H9 (cell line): Measurements from ENCODE around the gene DCN. TPM values are rescaled to one million over a fixed set of nuclear protein-coding genes. Genes with fewer than 3 reads are reported as not detected.

Experiments
- DNase-seq: peaks from one replicate; pipeline ENCODE4 v3.0.0-alpha.2; 2017
- H2AFZ ChIP-seq: one replicate; pipeline ENCODE4 v1.6.1; 2013; ENCODE audit warnings: mild to moderate bottlenecking, low read length, control low read depth, moderate library complexity
- H2AK5ac ChIP-seq: 2 replicates; pipeline ENCODE4 v1.6.1; 2013; ENCODE audit warnings: low read length, control low read depth, mixed read lengths; ENCODE audit not compliant: insufficient read length
- H2BK120ac ChIP-seq: one replicate; pipeline ENCODE4 v1.6.1; 2013; ENCODE audit warnings: low read depth, mild to moderate bottlenecking, low read length, control low read depth, inconsistent platforms; ENCODE audit not compliant: poor library complexity, severe bottlenecking
- H2BK12ac ChIP-seq: 2 replicates; pipeline ENCODE4 v1.6.1; 2013; ENCODE audit warnings: low read length, control low read depth, mixed read lengths, low read depth; ENCODE audit not compliant: insufficient read length
- H2BK15ac ChIP-seq: 2 replicates; pipeline ENCODE4 v1.6.1; 2013; ENCODE audit warnings: low read depth, low read length, control low read depth
- H2BK20ac ChIP-seq: one replicate; pipeline ENCODE4 v1.6.1; 2013; ENCODE audit warnings: low read depth, mild to moderate bottlenecking, low read length, control low read depth, inconsistent platforms; ENCODE audit not compliant: poor library complexity, severe bottlenecking
- H2BK5ac ChIP-seq: 2 replicates; pipeline ENCODE4 v1.6.1; 2013; ENCODE audit warnings: low read length, control low read depth, mixed read lengths; ENCODE audit not compliant: insufficient read length
- H3K14ac ChIP-seq: 2 replicates; pipeline ENCODE4 v1.6.1; 2013; ENCODE audit warnings: low read length, control low read depth; ENCODE audit not compliant: insufficient read depth
- H3K18ac ChIP-seq: 2 replicates; pipeline ENCODE4 v1.6.1; 2013; ENCODE audit warnings: low read depth, mild to moderate bottlenecking, mixed read lengths, low read length, control low read depth; ENCODE audit not compliant: insufficient read length
- H3K23ac ChIP-seq: 2 replicates; pipeline ENCODE4 v1.6.1; 2013; ENCODE audit warnings: low read length, control low read depth, mixed read lengths, low read depth; ENCODE audit not compliant: insufficient read length
- H3K23me2 ChIP-seq: 2 replicates; pipeline ENCODE4 v1.6.1; 2013; ENCODE audit warnings: low read depth, mild to moderate bottlenecking, mixed read lengths, low read length, control low read depth; ENCODE audit not compliant: insufficient read length, poor library complexity, severe bottlenecking
- H3K27ac ChIP-seq: 2 replicates; pipeline ENCODE4 v1.5.1; 2013; ENCODE audit warnings: low read length, control low read depth, mixed read lengths, low read depth; ENCODE audit not compliant: insufficient read length
- H3K27me3 ChIP-seq: 2 replicates; pipeline ENCODE4 v1.6.1; 2013; ENCODE audit warnings: low read length, control low read depth, inconsistent platforms; ENCODE audit not compliant: insufficient read depth
- H3K4ac ChIP-seq: 2 replicates; pipeline ENCODE4 v1.6.1; 2013; ENCODE audit warnings: low read depth, mild to moderate bottlenecking, control low read depth, inconsistent platforms, low read length, moderate library complexity
- H3K4me1 ChIP-seq: 2 replicates; pipeline ENCODE4 v1.6.1; 2013; ENCODE audit warnings: low read length, control low read depth, inconsistent platforms; ENCODE audit not compliant: insufficient read depth
- H3K4me2 ChIP-seq: 2 replicates; pipeline ENCODE4 v1.6.1; 2013; ENCODE audit warnings: low read length, control low read depth, mixed read lengths; ENCODE audit not compliant: insufficient read length, insufficient read depth
- H3K56ac ChIP-seq: 2 replicates; pipeline ENCODE4 v1.6.1; 2013; ENCODE audit warnings: low read depth, mild to moderate bottlenecking, mixed read lengths, low read length, control low read depth; ENCODE audit not compliant: insufficient read length
- H3K79me1 ChIP-seq: 2 replicates; pipeline ENCODE4 v1.6.1; 2013; ENCODE audit warnings: low read depth, mild to moderate bottlenecking, moderate library complexity, low read length, control low read depth, inconsistent platforms; ENCODE audit not compliant: insufficient read depth, poor library complexity, severe bottlenecking
- H3K79me2 ChIP-seq: 2 replicates; pipeline ENCODE4 v1.6.1; 2013; ENCODE audit warnings: low read length, control low read depth, inconsistent platforms; ENCODE audit not compliant: insufficient read depth
- H3K9ac ChIP-seq: 2 replicates; pipeline ENCODE4 v1.6.1; 2013; ENCODE audit warnings: low read length, control low read depth, mixed read lengths; ENCODE audit not compliant: insufficient read length; ENCODE audit errors: extremely low read depth
- H3K9me3 ChIP-seq: one replicate; pipeline ENCODE4 v1.6.1; 2013; ENCODE audit warnings: low read depth, low read length, inconsistent platforms; ENCODE audit not compliant: control insufficient read depth
- H3T11ph ChIP-seq: one replicate; pipeline ENCODE4 v1.6.1; 2013; ENCODE audit warnings: mild to moderate bottlenecking, low read length, control low read depth, inconsistent platforms
- H4K20me1 ChIP-seq: one replicate; pipeline ENCODE4 v1.6.1; 2013; ENCODE audit not compliant: control insufficient read depth, insufficient read length, insufficient read depth
- H4K5ac ChIP-seq: 2 replicates; pipeline ENCODE4 v1.6.1; 2013; ENCODE audit warnings: low read depth, mild to moderate bottlenecking, mixed read lengths, low read length, control low read depth; ENCODE audit not compliant: insufficient read length
- H4K8ac ChIP-seq: replicated peaks from 2 replicates; pipeline ENCODE4 v1.6.1; 2013; ENCODE audit warnings: low read length, control low read depth, mixed read lengths, low read depth; ENCODE audit not compliant: insufficient read length
- H4K91ac ChIP-seq: 2 replicates; pipeline ENCODE4 v1.6.1; 2013; ENCODE audit warnings: low read depth, mild to moderate bottlenecking, moderate library complexity, mixed read lengths, low read length, control low read depth; ENCODE audit not compliant: insufficient read length
- H3K27ac Mint-ChIP-seq, 3 experiments: 2 replicates in 2 of 3; 3 replicates in 1 of 3; pipeline ENCODE4 v1.8.0; 2020 to 2021; ENCODE audit warnings: mixed read lengths in 3 of 3, mild to moderate bottlenecking in 1 of 3, moderate library complexity in 1 of 3
- H3K27me3 Mint-ChIP-seq: 2 replicates; pipeline ENCODE4 v1.8.0; 2021; ENCODE audit warnings: low read depth, mild to moderate bottlenecking, moderate library complexity, mixed read lengths
- H3K36me3 Mint-ChIP-seq, 3 experiments: 2 replicates in 2 of 3; 3 replicates in 1 of 3; pipeline ENCODE4 v1.8.0; 2020 to 2021; ENCODE audit warnings: low read depth in 3 of 3, mixed read lengths in 3 of 3; ENCODE audit not compliant: insufficient read depth in 1 of 3
- H3K4me1 Mint-ChIP-seq, 2 experiments: 2 replicates each; pipeline ENCODE4 v1.8.0; 2020; ENCODE audit warnings: mixed read lengths in 2 of 2
- H3K4me3 Mint-ChIP-seq, 2 experiments: 2 replicates in 1 of 2; 3 replicates in 1 of 2; pipeline ENCODE4 v1.8.0; 2020 to 2021; ENCODE audit warnings: mild to moderate bottlenecking in 2 of 2, mixed read lengths in 2 of 2, moderate library complexity in 1 of 2
- H3K9me3 Mint-ChIP-seq, 2 experiments: 2 replicates in 1 of 2; 3 replicates in 1 of 2; pipeline ENCODE4 v1.8.0; 2020; ENCODE audit warnings: mild to moderate bottlenecking in 2 of 2, mixed read lengths in 2 of 2, moderate library complexity in 1 of 2
- total RNA-seq: library from RNA; stranded (reverse); gene quantifications from 2 replicates; pipeline ENCODE4 v1.2.1, GENCODE V29; 2021
- TF ChIP-seq, protein P1 (sequence below): fragments of 200-600 bp; sonication (generic); conservative IDR thresholded peaks from 3 replicates; pipeline ENCODE4 v1.8.0; 2021; ENCODE audit warnings: antibody characterized with exemption, mild to moderate bottlenecking

The DCN gene
- total RNA-seq, 1 experiment from 2014 or later = not detected

DNA sequence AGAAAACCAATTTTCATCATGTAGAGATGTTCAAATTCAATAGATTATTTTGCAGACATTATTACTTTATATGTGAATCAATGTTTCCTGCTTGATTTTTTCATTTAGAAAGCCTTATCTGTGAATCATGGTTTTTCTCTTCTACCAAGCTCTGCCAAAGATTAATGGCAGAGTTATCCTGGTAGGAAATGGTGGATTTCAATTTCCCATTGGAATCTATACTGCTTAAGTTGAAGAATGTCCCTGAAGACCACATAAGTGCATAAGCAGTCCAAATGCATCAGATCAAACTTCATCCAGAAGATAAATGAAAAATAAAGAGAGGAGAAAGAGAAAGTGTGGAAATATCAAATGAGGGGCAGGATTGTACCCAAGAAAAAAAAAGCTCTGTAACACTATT, 76.3 kb downstream of the DCN start:
- no peak overlapping the region for H2BK15ac ChIP-seq
- no peaks in the 10 kb centered on the region for H3K4me1 ChIP-seq
- H2BK5ac ChIP-seq = no peak overlapping the region
- no peaks in the 10 kb centered on the region for H3K79me2 ChIP-seq
- H3K27me3 Mint-ChIP-seq = peaks cover 2% of the 10 kb centered on the region; the same call in 1 of the 2 replicates
- no peak for DNase-seq
- H3K4me2 ChIP-seq = no peak overlapping the region
- no peak overlapping the region for H2BK120ac ChIP-seq
- H3K18ac ChIP-seq = no peak overlapping the region
- no peak overlapping the region for H3K27ac Mint-ChIP-seq
- H2AFZ ChIP-seq = no peak overlapping the region
- H3K4me1 Mint-ChIP-seq = peaks cover 3 to 6% of the 10 kb centered on the region in 2 experiments; a peak in 3 of 4 replicates
- no peak overlapping the region for H4K8ac ChIP-seq
- TF ChIP-seq, protein P1, sequence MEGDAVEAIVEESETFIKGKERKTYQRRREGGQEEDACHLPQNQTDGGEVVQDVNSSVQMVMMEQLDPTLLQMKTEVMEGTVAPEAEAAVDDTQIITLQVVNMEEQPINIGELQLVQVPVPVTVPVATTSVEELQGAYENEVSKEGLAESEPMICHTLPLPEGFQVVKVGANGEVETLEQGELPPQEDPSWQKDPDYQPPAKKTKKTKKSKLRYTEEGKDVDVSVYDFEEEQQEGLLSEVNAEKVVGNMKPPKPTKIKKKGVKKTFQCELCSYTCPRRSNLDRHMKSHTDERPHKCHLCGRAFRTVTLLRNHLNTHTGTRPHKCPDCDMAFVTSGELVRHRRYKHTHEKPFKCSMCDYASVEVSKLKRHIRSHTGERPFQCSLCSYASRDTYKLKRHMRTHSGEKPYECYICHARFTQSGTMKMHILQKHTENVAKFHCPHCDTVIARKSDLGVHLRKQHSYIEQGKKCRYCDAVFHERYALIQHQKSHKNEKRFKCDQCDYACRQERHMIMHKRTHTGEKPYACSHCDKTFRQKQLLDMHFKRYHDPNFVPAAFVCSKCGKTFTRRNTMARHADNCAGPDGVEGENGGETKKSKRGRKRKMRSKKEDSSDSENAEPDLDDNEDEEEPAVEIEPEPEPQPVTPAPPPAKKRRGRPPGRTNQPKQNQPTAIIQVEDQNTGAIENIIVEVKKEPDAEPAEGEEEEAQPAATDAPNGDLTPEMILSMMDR = no peak
- H3K9ac ChIP-seq = no peak overlapping the region
- H3K9me3 Mint-ChIP-seq = no peaks in the 10 kb centered on the region; a peak in 1 of 5 replicates
- no peak overlapping the region for H3K56ac ChIP-seq
- H2BK12ac ChIP-seq = no peak overlapping the region
- no peaks in the 10 kb centered on the region for H3K36me3 Mint-ChIP-seq
- H3K4ac ChIP-seq = no peak overlapping the region
- H3K14ac ChIP-seq = no peak overlapping the region
- H3K27me3 ChIP-seq = no peaks in the 10 kb centered on the region
- no peak overlapping the region for H3K27ac ChIP-seq
- H4K20me1 ChIP-seq = no peaks in the 10 kb centered on the region
- no peak overlapping the region for H3T11ph ChIP-seq
- H2AK5ac ChIP-seq = no peak overlapping the region
- no peaks in the 10 kb centered on the region for H3K9me3 ChIP-seq
- no peak overlapping the region for H3K23ac ChIP-seq
- H3K79me1 ChIP-seq = no peaks in the 10 kb centered on the region
- no peak overlapping the region for H4K91ac ChIP-seq
- H2BK20ac ChIP-seq = no peak overlapping the region
- no peak overlapping the region for H3K4me3 Mint-ChIP-seq
- H4K5ac ChIP-seq = no peak overlapping the region
- H3K23me2 ChIP-seq = no peaks in the 10 kb centered on the region
